Activated CD8-positive, alpha-beta T cell treated with anti-CD3 and anti-CD28 coated beads for 36 hours (primary cell): ENCODE results near the gene BCL2L14. TPM values are rescaled to one million over a fixed set of nuclear protein-coding genes. Genes with fewer than 3 reads are reported as not detected.

Experiments
- ATAC-seq: fragments of 200-7000 bp; cut with Tn5 transposase; one replicate; pipeline ENCODE4 v1.10.0; 2021; ENCODE audit warnings: mild to moderate bottlenecking, moderate library complexity
- CTCF ChIA-PET: fragments of 350-600 bp; sonication (Branson Sonifier 250); formaldehyde crosslinking; loops from one replicate; lab custom pipeline; 2021; ENCODE audit warnings: antibody characterized with exemption; lab: Charles Lee
- POLR2A ChIA-PET: fragments of 350-600 bp; sonication (Branson Sonifier 250); formaldehyde crosslinking; loops from one replicate; lab custom pipeline; 2021; ENCODE audit warnings: antibody characterized with exemption; lab: Charles Lee
- DNase-seq: peaks from one replicate; pipeline ENCODE4 v3.0.0-alpha.2; 2020
- H3K27ac Mint-ChIP-seq: one replicate; pipeline ENCODE4 v1.8.0; 2021; ENCODE audit warnings: mild to moderate bottlenecking, mixed read lengths
- H3K27me3 Mint-ChIP-seq: one replicate; pipeline ENCODE4 v1.8.0; 2021; ENCODE audit warnings: mixed read lengths
- H3K36me3 Mint-ChIP-seq: one replicate; pipeline ENCODE4 v1.8.0; 2021; ENCODE audit warnings: low read depth, mixed read lengths
- H3K4me1 Mint-ChIP-seq: one replicate; pipeline ENCODE4 v1.8.0; 2021; ENCODE audit warnings: low read depth, mixed read lengths
- H3K4me3 Mint-ChIP-seq: one replicate; pipeline ENCODE4 v1.8.0; 2021; ENCODE audit warnings: mild to moderate bottlenecking, moderate library complexity, mixed read lengths
- H3K9me3 Mint-ChIP-seq: one replicate; pipeline ENCODE4 v1.8.0; 2021; ENCODE audit warnings: mixed read lengths
- CTCF ChIP-seq: fragments of 200-600 bp; IDR thresholded peaks from one replicate; pipeline ENCODE4 v1.8.0; 2022; ENCODE audit warnings: antibody characterized with exemption, mild to moderate bottlenecking
- intact Hi-C: fragments of 100-400 bp; cut with micrococcal nuclease; formaldehyde crosslinking; loops from one replicate; pipeline ENCODE4 v1.10.0; 2022
- total RNA-seq, 2 experiments: library from RNA; stranded (reverse); gene quantifications; one replicate each; pipeline ENCODE4 v1.2.3, GENCODE V29; 2021

Gene BCL2L14
- total RNA-seq, 2 experiments from 2014 or later, result 3.7 to 5.1 TPM

- DNase-seq (no peak), ATAC-seq (no peak)
- POLR2A ChIA-PET, result interaction anchor here (0.9 kb wide), 1 partner anchor 9 kb away, joined by 3 read pairs; no protein-coding TSS in a partner anchor
- CTCF ChIA-PET, result interaction anchor here (1.1 to 1.4 kb wide), 2 partner anchors 10 to 240 kb away, joined by 4 to 5 read pairs; no protein-coding TSS in a partner anchor
- H3K9me3 Mint-ChIP-seq, result no peaks in the 10 kb centered on the region
- H3K36me3 Mint-ChIP-seq, result no peaks in the 10 kb centered on the region
- H3K27ac Mint-ChIP-seq, result no peak overlapping the region
- H3K4me3 Mint-ChIP-seq, result no peak overlapping the region
- H3K4me1 Mint-ChIP-seq, result no peaks in the 10 kb centered on the region
- intact Hi-C loops, result loop anchor here (5.0 kb wide), 1 partner anchor 50 kb away; no protein-coding TSS in a partner anchor
- peaks cover 1% of the 10 kb centered on the region for H3K27me3 Mint-ChIP-seq
- no peak for TF ChIP-seq CTCF
Measured at GRCh38 chr12:12087693-12088034, 16.9 kb downstream of the BCL2L14 start.

DNA sequence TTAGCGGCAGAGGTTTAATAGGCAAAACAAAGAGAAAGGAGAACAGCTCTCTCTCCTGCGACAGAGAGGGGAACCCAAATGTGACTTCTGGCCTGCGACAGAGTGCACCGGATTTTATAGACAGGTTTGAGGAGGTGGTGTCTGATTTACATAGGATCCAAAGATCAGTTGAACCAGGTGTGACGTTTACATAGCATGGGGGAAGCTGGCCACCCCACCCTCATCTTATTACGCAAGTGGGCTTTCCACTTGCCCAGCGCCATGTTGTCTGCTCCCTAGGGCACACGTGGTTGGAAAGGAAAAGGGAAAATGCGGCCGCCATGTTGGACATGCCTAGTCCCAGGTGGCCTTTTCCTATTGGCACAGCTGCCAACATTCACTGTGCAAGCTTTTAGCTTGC lies 17.4 kb downstream of the BCL2L14 start:
- Mint-ChIP-seq H3K27ac (no peak overlapping the region), H3K27me3 (peaks cover 1% of the 10 kb centered on the region), H3K4me1 (no peaks in the 10 kb centered on the region), H3K36me3 (no peaks in the 10 kb centered on the region), H3K4me3 (no peak overlapping the region), H3K9me3 (no peaks in the 10 kb centered on the region)
- DNase-seq (no peak), ATAC-seq (no peak)
- CTCF ChIA-PET, result interaction anchor here (1.4 kb wide), 1 partner anchor 239 kb away, joined by 5 read pairs; no protein-coding TSS in a partner anchor
- intact Hi-C loops, result loop anchor here (5.0 kb wide), 1 partner anchor 51 kb away; no protein-coding TSS in a partner anchor
- POLR2A ChIA-PET, result no interaction called here
- no peak for TF ChIP-seq CTCF

- DNase-seq (no peak), ATAC-seq (no peak)
- peaks cover 1% of the 10 kb centered on the region for H3K27me3 Mint-ChIP-seq
- intact Hi-C loops, result loop anchor here (5.0 kb wide), 1 partner anchor 51 kb away; no protein-coding TSS in a partner anchor
- POLR2A ChIA-PET, result no interaction called here
- no peaks in the 10 kb centered on the region for H3K4me1 Mint-ChIP-seq
- TF ChIP-seq CTCF, result no peak
- H3K9me3 Mint-ChIP-seq, result no peaks in the 10 kb centered on the region
- no peak overlapping the region for H3K4me3 Mint-ChIP-seq
- CTCF ChIA-PET, result no interaction called here
- no peak overlapping the region for H3K27ac Mint-ChIP-seq
- no peaks in the 10 kb centered on the region for H3K36me3 Mint-ChIP-seq
Measured at GRCh38 chr12:12088761-12089160, 18.0 kb downstream of the BCL2L14 start.

DNA sequence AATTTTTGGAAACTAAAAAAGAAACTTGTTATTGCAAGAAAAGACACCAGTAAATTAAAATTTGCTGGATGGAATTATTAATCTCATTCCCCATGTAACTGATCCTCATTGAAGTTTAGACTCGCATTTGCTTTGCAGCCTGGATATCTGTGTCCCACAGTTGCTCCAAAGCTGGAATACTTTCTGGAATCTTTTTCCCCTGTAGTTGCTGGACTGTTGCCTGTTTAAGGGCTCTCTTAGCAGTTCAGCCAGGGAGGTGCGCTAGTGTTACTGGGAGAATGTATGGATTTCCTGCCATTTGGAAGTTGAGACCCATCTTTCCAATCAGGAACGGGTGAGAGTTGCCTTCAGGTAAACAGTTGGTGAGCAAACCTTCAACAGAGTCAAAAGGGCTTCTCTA lies 20.3 kb downstream of the BCL2L14 start:
- H3K27ac Mint-ChIP-seq, result no peak overlapping the region
- ATAC-seq, result no peak
- no peak for TF ChIP-seq CTCF
- no peak overlapping the region for H3K4me3 Mint-ChIP-seq
- H3K27me3 Mint-ChIP-seq, result peaks cover 3% of the 10 kb centered on the region
- CTCF ChIA-PET, result no interaction called here
- no peak for DNase-seq
- no peaks in the 10 kb centered on the region for H3K9me3 Mint-ChIP-seq
- H3K4me1 Mint-ChIP-seq, result no peaks in the 10 kb centered on the region
- POLR2A ChIA-PET, result no interaction called here
- no peaks in the 10 kb centered on the region for H3K36me3 Mint-ChIP-seq
- intact Hi-C loops, result no loop called here

DNA sequence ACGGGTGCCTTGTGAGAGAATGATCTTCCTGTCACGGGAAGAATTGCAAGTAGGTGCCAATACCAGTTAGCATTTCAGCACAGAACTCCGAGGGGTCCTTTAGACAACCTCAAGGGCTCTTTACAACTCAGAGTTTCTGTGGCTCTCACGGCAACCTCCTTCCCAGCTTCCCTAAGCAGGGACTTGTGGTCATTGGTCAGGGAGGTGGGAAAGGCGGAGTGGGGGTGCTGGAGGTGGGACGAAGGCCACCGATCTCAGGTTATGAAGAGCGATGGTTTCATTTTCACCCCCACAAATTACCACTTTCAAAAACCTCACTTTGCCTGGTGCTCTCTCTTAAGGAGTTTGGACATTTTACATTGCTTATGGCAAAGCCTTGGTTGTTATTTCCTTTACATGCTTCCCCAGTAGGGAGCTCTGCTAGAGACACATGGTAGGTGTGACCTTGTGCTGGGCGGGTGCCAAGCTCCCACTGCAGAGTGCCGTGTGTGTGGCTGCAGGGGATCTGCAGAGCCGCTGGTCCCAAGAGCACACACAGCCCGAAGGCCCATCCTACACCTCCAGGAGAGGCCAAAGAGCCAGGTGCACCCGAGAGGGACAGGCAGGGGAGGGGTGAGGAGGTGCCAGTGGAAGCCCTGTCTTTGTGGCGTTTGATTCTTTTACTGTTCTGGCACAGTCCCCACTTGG lies 21.4 kb downstream of the BCL2L14 start:
- TF ChIP-seq CTCF, result no peak
- H3K27ac Mint-ChIP-seq, result no peak overlapping the region
- peaks cover 3% of the 10 kb centered on the region for H3K27me3 Mint-ChIP-seq
- no peaks in the 10 kb centered on the region for H3K36me3 Mint-ChIP-seq
- H3K4me3 Mint-ChIP-seq, result no peak overlapping the region
- ATAC-seq (no peak), DNase-seq (no peak)
- ChIA-PET CTCF (no interaction called here), POLR2A (no interaction called here)
- H3K9me3 Mint-ChIP-seq, result no peaks in the 10 kb centered on the region
- no peaks in the 10 kb centered on the region for H3K4me1 Mint-ChIP-seq
- intact Hi-C loops, result no loop called here
